Activated CD4-positive, alpha-beta T cell treated with anti-CD3 and anti-CD28 coated beads, Interleukin-2, Interleukin-6, amounts not matched to agents 100 ng/mL and 50 ng/mL, durations not matched to agents 16 hours and 8 hours (primary cell): Measurements from ENCODE around the gene FBLIM1.

Source experiments
- DNase-seq: peaks from one replicate; pipeline ENCODE4 v3.0.0-alpha.2; 2020

FBLIM1 gene

GRCh38 chr1:15758343-15758931 lies at the start of gene FBLIM1:
TSS of gene FBLIM1 (plus strand) at chr1:15758795. CDS start at chr1:15764984, 6,189 bp downstream.
- DNase-seq, result no peak

- no peak for DNase-seq
These were observed 49.4 kb upstream of the FBLIM1 start for GRCh38 chr1:15709226-15709625.

GRCh38 chr1:15712168-15712567 lies 46.4 kb upstream of the FBLIM1 start:
- DNase-seq, result no peak

GRCh38 chr1:15714406-15715136 lies 44.0 kb upstream of the FBLIM1 start:
- no peak for DNase-seq

- no peak for DNase-seq
These were observed 41.0 kb upstream of the FBLIM1 start for GRCh38 chr1:15717418-15718125.

GRCh38 chr1:15718199-15718601 lies 40.4 kb upstream of the FBLIM1 start:
- no peak for DNase-seq

GRCh38 chr1:15719381-15720120 lies 39.0 kb upstream of the FBLIM1 start:
- DNase-seq, result no peak

GRCh38 chr1:15720861-15721260 lies 37.7 kb upstream of the FBLIM1 start:
- DNase-seq, result no peak

GRCh38 chr1:15722411-15722810 lies 36.2 kb upstream of the FBLIM1 start:
- DNase-seq, result no peak

GRCh38 chr1:15722836-15723532 lies 35.6 kb upstream of the FBLIM1 start:
- DNase-seq, result no peak

GRCh38 chr1:15723631-15724246 lies 34.9 kb upstream of the FBLIM1 start:
- no peak for DNase-seq

- DNase-seq, result no peak
These were observed 33.4 kb upstream of the FBLIM1 start for GRCh38 chr1:15724949-15725880.

- DNase-seq, result no peak
These were observed 32.1 kb upstream of the FBLIM1 start for GRCh38 chr1:15726508-15726907.

- DNase-seq, result no peak
These were observed 31.6 kb upstream of the FBLIM1 start for GRCh38 chr1:15727021-15727420.

- no peak for DNase-seq
These were observed 31.2 kb upstream of the FBLIM1 start for GRCh38 chr1:15727424-15727823.

GRCh38 chr1:15727866-15728534 lies 30.6 kb upstream of the FBLIM1 start:
- no peak for DNase-seq

GRCh38 chr1:15728937-15729657 lies 29.5 kb upstream of the FBLIM1 start:
- no peak for DNase-seq

GRCh38 chr1:15730423-15730822 lies 28.2 kb upstream of the FBLIM1 start:
- no peak for DNase-seq

- DNase-seq, result no peak
These were observed 27.7 kb upstream of the FBLIM1 start for GRCh38 chr1:15730936-15731335.
